Upper lobe of right lung (tissue), 1 donor: ENCODE results near the gene ACSBG1. TPM values are rescaled to one million over a fixed set of nuclear protein-coding genes. Genes with fewer than 3 reads are reported as not detected.

Source experiments
- ATAC-seq: fragments of 200-7000 bp; cut with Tn5 transposase; one replicate; pipeline ENCODE4 v1.9.1; 2020; ENCODE audit warnings: mild to moderate bottlenecking, moderate library complexity
- DNase-seq: peaks from one replicate; pipeline ENCODE4 v3.0.0-alpha.2; 2020
- H3K27ac ChIP-seq: fragments of 200-600 bp; one replicate; pipeline ENCODE4 v1.8.0; 2022
- H3K27me3 ChIP-seq: fragments of 200-600 bp; one replicate; pipeline ENCODE4 v1.8.0; 2022; ENCODE audit warnings: mild to moderate bottlenecking
- H3K36me3 ChIP-seq: fragments of 200-600 bp; one replicate; pipeline ENCODE4 v1.8.0; 2022
- H3K4me1 ChIP-seq: fragments of 200-600 bp; one replicate; pipeline ENCODE4 v1.8.0; 2022
- H3K4me3 ChIP-seq: fragments of 200-600 bp; one replicate; pipeline ENCODE4 v1.8.0; 2022; ENCODE audit warnings: mild to moderate bottlenecking
- H3K9me3 ChIP-seq: fragments of 200-600 bp; one replicate; pipeline ENCODE4 v1.8.0; 2022
- CTCF ChIP-seq: fragments of 200-600 bp; IDR thresholded peaks from one replicate; pipeline ENCODE4 v1.8.0; 2022; ENCODE audit warnings: antibody characterized with exemption
- intact Hi-C: fragments of 100-400 bp; cut with DNase I; formaldehyde crosslinking; loops from one replicate; pipeline ENCODE4 v1.11.0; 2022
- total RNA-seq: library from RNA; stranded (reverse); fragmentation: NEBNext Ultra II Directional; extraction: Animal tissue kit (Norgen Biotek cat#: 25700); gene quantifications from one replicate; pipeline ENCODE4 v1.2.1, GENCODE V29; 2021
- donor health status: DM: no; HTN: yes; CAD: no; lungs with severe emphysema.

The ACSBG1 gene
- total RNA-seq, 1 donor from 2014 or later: not detected

- H3K4me1 ChIP-seq: no peaks in the 10 kb centered on the region
- H3K27ac ChIP-seq: no peak overlapping the region
- no peaks in the 10 kb centered on the region for H3K27me3 ChIP-seq
- H3K36me3 ChIP-seq: no peaks in the 10 kb centered on the region
- H3K4me3 ChIP-seq: no peak overlapping the region
- no peak for TF ChIP-seq CTCF
- ATAC-seq: no peak
- intact Hi-C loops: no loop called here
- no peak for DNase-seq
- H3K9me3 ChIP-seq: no peaks in the 10 kb centered on the region
These were observed 92.0 kb downstream of the ACSBG1 start for GRCh38 chr15:78142332-78142731.

- Histone ChIP-seq H3K4me3 (no peak overlapping the region), H3K9me3 (no peaks in the 10 kb centered on the region), H3K36me3 (no peaks in the 10 kb centered on the region), H3K27ac (no peak overlapping the region), H3K27me3 (no peaks in the 10 kb centered on the region), H3K4me1 (no peaks in the 10 kb centered on the region)
- intact Hi-C loops: no loop called here
- ATAC-seq (no peak), DNase-seq (no peak)
- no peak for TF ChIP-seq CTCF
These were observed 94.1 kb downstream of the ACSBG1 start for GRCh38 chr15:78140292-78140691.

GRCh38 chr15:78139578-78139977 is 94.8 kb downstream of the ACSBG1 start:
- H3K9me3 ChIP-seq: no peaks in the 10 kb centered on the region
- no peak overlapping the region for H3K27ac ChIP-seq
- no peaks in the 10 kb centered on the region for H3K27me3 ChIP-seq
- no peaks in the 10 kb centered on the region for H3K36me3 ChIP-seq
- intact Hi-C loops: no loop called here
- H3K4me3 ChIP-seq: no peak overlapping the region
- DNase-seq: no peak
- TF ChIP-seq CTCF: no peak
- ATAC-seq: no peak
- H3K4me1 ChIP-seq: no peaks in the 10 kb centered on the region

- Histone ChIP-seq H3K4me1 (peaks cover 11% of the 10 kb centered on the region), H3K36me3 (no peaks in the 10 kb centered on the region), H3K27ac (no peak overlapping the region), H3K4me3 (no peak overlapping the region), H3K9me3 (no peaks in the 10 kb centered on the region), H3K27me3 (no peaks in the 10 kb centered on the region)
- DNase-seq: no peak
- no peak for TF ChIP-seq CTCF
- no peak for ATAC-seq
- intact Hi-C loops: no loop called here
These were observed 100.6 kb downstream of the ACSBG1 start for GRCh38 chr15:78133801-78134200.

GRCh38 chr15:78131295-78132061 is 102.9 kb downstream of the ACSBG1 start, which contains the start of gene CIB2:
Gene CIB2, minus strand, starts transcription at chr15:78131445. Its CDS starts 230 bp downstream, at chr15:78131215.
- intact Hi-C loops: no loop called here
- TF ChIP-seq CTCF: peak; percentile 77
- Histone ChIP-seq H3K27me3 (no peaks in the 10 kb centered on the region), H3K9me3 (no peaks in the 10 kb centered on the region), H3K36me3 (no peaks in the 10 kb centered on the region), H3K4me1 (peaks cover 11% of the 10 kb centered on the region), H3K4me3 (peak within 1 kb of the TSS; percentile 81), H3K27ac (peak within 1 kb of the TSS; percentile 85)
- peak; percentile 86 for DNase-seq
- peak; percentile 95 for ATAC-seq
